Measurements from ENCODE around the gene CCDC33. TPM values are rescaled to one million over a fixed set of nuclear protein-coding genes. Genes with fewer than 3 reads are reported as not detected.

Gene CCDC33
- total and polyA plus RNA-seq, 2 donors (not counting 3 experiments of a cell fraction or from before 2014, with no cell fraction given), result not detected

GRCh38 chr15:74297887-74298286 is 61.8 kb downstream of the CCDC33 start:
- H3K27ac ChIP-seq (ENCODE audit: insufficient read depth, low read depth, low read length), result no peak overlapping the region
- H3K4me3 ChIP-seq (replicated peaks in 1 of 3; ENCODE audit: insufficient read depth in 1 of 3, low read depth in 1 of 3, low read length in 3 of 3), result no peak overlapping the region
- TF ChIP-seq CTCF (IDR thresholded peaks at IDR 0.05; ENCODE audit: extremely low read depth in 1 of 2, insufficient read depth in 1 of 2, low read depth in 1 of 2, low read length in 2 of 2) (no peak), FOS (IDR thresholded peaks at IDR 0.05; ENCODE audit: borderline replicate concordance, insufficient read depth, low read length) (no peak), JUN (IDR thresholded peaks at IDR 0.05; ENCODE audit: borderline replicate concordance, insufficient read depth, insufficient read length, low read depth) (no peak), EZH2 (IDR thresholded peaks at IDR 0.05; ENCODE audit: borderline replicate concordance, low read depth, low read length, severe bottlenecking) (no peak), POLR2AphosphoS5 (IDR thresholded peaks at IDR 0.05; ENCODE audit: insufficient read depth, low read depth, low read length) (no peak), POLR2A (IDR thresholded peaks at IDR 0.05; ENCODE audit: low read depth, low read length) (no peak), GATA2 (IDR thresholded peaks at IDR 0.05; ENCODE audit: insufficient read depth, insufficient read length, low read depth, low read length) (no peak), MYC (IDR thresholded peaks at IDR 0.05; ENCODE audit: low read depth, low read length) (no peak)
- TF ChIP-seq, protein P1, sequence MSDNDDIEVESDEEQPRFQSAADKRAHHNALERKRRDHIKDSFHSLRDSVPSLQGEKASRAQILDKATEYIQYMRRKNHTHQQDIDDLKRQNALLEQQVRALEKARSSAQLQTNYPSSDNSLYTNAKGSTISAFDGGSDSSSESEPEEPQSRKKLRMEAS (IDR thresholded peaks at IDR 0.05; ENCODE audit: insufficient read depth, insufficient read length), result no peak
- CTCF ChIA-PET, result interaction anchor here (1.4 to 4.4 kb wide), 2 partner anchors 14 to 58 kb away, joined by 4 to 9 read pairs; no protein-coding TSS in a partner anchor
- H3K4me2 ChIP-seq (ENCODE audit: insufficient read depth, low read length), result no peak overlapping the region
- H3K9me1 ChIP-seq (replicated peaks; ENCODE audit: control insufficient read depth, extremely low read depth, insufficient read depth, low read length), result no peaks in the 10 kb centered on the region
- BruUV-seq (replicated peaks), result no TSS peak
- H3K9me3 ChIP-seq (replicated peaks; ENCODE audit: control insufficient read depth, insufficient read depth, low read length), result no peaks in the 10 kb centered on the region
- dilution Hi-C loops (cut with MboI; ENCODE audit: extremely low pct_ligation_motif_present, low sequenced_read_pairs) (no loop called here), intact Hi-C loops (cut with micrococcal nuclease) (no loop called here)
- DNase-seq (ENCODE audit: low read depth, low spot score), result no peak
- no peaks in the 10 kb centered on the region for H4K20me1 ChIP-seq (replicated peaks; ENCODE audit: control insufficient read depth, extremely low read depth, insufficient read depth, low read length)
- no peaks in the 10 kb centered on the region for H3K36me3 ChIP-seq (ENCODE audit: control insufficient read depth in 2 of 2, extremely low read depth in 1 of 2, insufficient read depth in 2 of 2, low read length in 2 of 2)
- POLR2A ChIA-PET, result interaction anchor here (0.7 kb wide), 1 partner anchor 168 kb away, joined by 8 read pairs; the partner anchor contains the start of gene ISLR2
- no peak for FAIRE-seq
- H2AFZ ChIP-seq (ENCODE audit: low read depth, low read length), result no peak overlapping the region
- H3K79me2 ChIP-seq (ENCODE audit: control insufficient read depth, insufficient read depth, low read length), result no peaks in the 10 kb centered on the region
- no peak overlapping the region for H3K9ac ChIP-seq (replicated peaks; ENCODE audit: extremely low read depth, insufficient read depth, low read length)
- no peaks in the 10 kb centered on the region for H3K4me1 ChIP-seq (ENCODE audit: control insufficient read depth, extremely low read depth, insufficient read depth, low read length)
- H3K27me3 ChIP-seq (ENCODE audit: control insufficient read depth in 2 of 2, insufficient read depth in 2 of 2, low read length in 2 of 2), result peaks cover 7 to 10% of the 10 kb centered on the region in 2 experiments

Data from endothelial cell of umbilical vein (primary cell).